ENCODE data around the gene ASB13. TPM values are rescaled to one million over a fixed set of nuclear protein-coding genes. Genes with fewer than 3 reads are reported as not detected.

Gene ASB13
- total and polyA plus RNA-seq, 9 donors: 8.0 to 14.0 (median 11.7) TPM

- no peaks in the 10 kb centered on the region for H3K36me3 ChIP-seq (ENCODE audit: control insufficient read depth, insufficient read depth, low read length)
- H3K27ac ChIP-seq (ENCODE audit: low read length): no peak overlapping the region
- peaks cover 7% of the 10 kb centered on the region for H3K4me1 ChIP-seq (ENCODE audit: control insufficient read depth, insufficient read depth, low read length)
- DNase-seq: no peak
- 54% methylated on average over 2 of the region's 8 CpGs for WGBS (ENCODE audit: insufficient coverage)
- no peaks in the 10 kb centered on the region for H3K27me3 ChIP-seq (ENCODE audit: control insufficient read depth, insufficient read depth, low read length)
- H3K9me3 ChIP-seq (replicated peaks; ENCODE audit: control insufficient read depth, low read depth, low read length): peaks cover 7% of the 10 kb centered on the region
- H3K4me3 ChIP-seq (ENCODE audit: low read length): no peak overlapping the region
Measured at GRCh38 chr10:5670662-5671375, 4.4 kb upstream of the ASB13 start.

DNA sequence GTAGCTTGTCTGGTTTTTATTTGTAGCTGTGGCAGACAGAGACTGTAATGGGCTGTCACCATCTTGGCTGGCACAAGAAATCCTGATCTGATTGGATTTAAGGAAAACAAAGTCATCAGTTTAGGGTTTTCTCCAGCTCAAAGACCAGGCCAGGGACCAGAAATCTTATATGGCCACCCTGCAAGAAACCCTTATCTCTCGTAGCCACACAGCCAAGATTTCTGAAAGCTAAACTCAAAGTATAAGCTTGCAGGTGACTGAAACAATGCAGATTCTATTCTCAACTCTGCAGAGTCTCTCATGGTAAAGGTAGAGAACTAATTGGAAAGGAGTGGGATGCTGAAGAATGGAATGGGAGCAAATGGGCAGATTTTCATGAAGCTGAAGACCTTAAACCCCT lies 3.2 kb upstream of the ASB13 start:
- no CpG with 5 or more reads among the region's 1 CpG for WGBS (ENCODE audit: insufficient coverage)

DNA sequence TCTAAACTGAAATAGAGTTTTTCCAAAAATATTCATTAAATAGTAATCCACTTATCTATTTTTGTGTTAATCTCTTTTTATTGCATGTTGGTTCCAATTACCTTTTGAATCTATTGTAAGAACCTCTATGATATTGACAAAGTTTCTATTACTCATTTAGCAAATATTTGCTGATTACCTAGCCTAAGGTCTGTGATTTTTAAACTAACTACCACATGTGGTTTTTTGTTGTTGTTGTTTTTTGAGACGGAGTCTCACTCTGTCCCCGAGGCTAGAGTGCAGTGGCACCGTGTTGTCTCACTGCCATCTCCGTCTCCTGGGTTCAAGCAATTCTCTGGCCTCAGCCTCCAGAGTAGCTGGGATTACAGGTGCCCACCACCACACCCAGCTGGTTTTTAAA lies 2.0 kb upstream of the ASB13 start:
- DNase-seq: no peak
- no CpG with 5 or more reads among the region's 4 CpGs for WGBS (ENCODE audit: insufficient coverage)
- Histone ChIP-seq H3K4me1 (ENCODE audit: control insufficient read depth, insufficient read depth, low read length) (peaks cover 8% of the 10 kb centered on the region), H3K27me3 (ENCODE audit: control insufficient read depth, insufficient read depth, low read length) (no peaks in the 10 kb centered on the region), H3K9me3 (replicated peaks; ENCODE audit: control insufficient read depth, low read depth, low read length) (peaks cover 6% of the 10 kb centered on the region), H3K27ac (ENCODE audit: low read length) (no peak overlapping the region), H3K36me3 (ENCODE audit: control insufficient read depth, insufficient read depth, low read length) (no peaks in the 10 kb centered on the region), H3K4me3 (ENCODE audit: low read length) (no peak overlapping the region)

More for the DNA sequence above, 3.2 kb upstream of the ASB13 start:
- no peaks in the 10 kb centered on the region for H3K27me3 ChIP-seq (ENCODE audit: control insufficient read depth, insufficient read depth, low read length)
- peaks cover 8% of the 10 kb centered on the region for H3K4me1 ChIP-seq (ENCODE audit: control insufficient read depth, insufficient read depth, low read length)
- no peak for DNase-seq
- peaks cover 7% of the 10 kb centered on the region for H3K9me3 ChIP-seq (replicated peaks; ENCODE audit: control insufficient read depth, low read depth, low read length)
- H3K27ac ChIP-seq (ENCODE audit: low read length): no peak overlapping the region
- no peak overlapping the region for H3K4me3 ChIP-seq (ENCODE audit: low read length)
- H3K36me3 ChIP-seq (ENCODE audit: control insufficient read depth, insufficient read depth, low read length): no peaks in the 10 kb centered on the region

- H3K4me3 ChIP-seq (ENCODE audit: low read length): peak overlapping the region; percentile 54
- H3K27ac ChIP-seq (ENCODE audit: low read length): no peak overlapping the region
- no peaks in the 10 kb centered on the region for H3K27me3 ChIP-seq (ENCODE audit: control insufficient read depth, insufficient read depth, low read length)
- no peaks in the 10 kb centered on the region for H3K9me3 ChIP-seq (replicated peaks; ENCODE audit: control insufficient read depth, low read depth, low read length)
- no peak for DNase-seq
- WGBS (ENCODE audit: insufficient coverage): 41% methylated on average over 10 of the region's 15 CpGs
- peaks cover 8% of the 10 kb centered on the region for H3K4me1 ChIP-seq (ENCODE audit: control insufficient read depth, insufficient read depth, low read length)
- H3K36me3 ChIP-seq (ENCODE audit: control insufficient read depth, insufficient read depth, low read length): no peaks in the 10 kb centered on the region
Measured at GRCh38 chr10:5666841-5667630, 641 bp upstream of the ASB13 start.

DNA sequence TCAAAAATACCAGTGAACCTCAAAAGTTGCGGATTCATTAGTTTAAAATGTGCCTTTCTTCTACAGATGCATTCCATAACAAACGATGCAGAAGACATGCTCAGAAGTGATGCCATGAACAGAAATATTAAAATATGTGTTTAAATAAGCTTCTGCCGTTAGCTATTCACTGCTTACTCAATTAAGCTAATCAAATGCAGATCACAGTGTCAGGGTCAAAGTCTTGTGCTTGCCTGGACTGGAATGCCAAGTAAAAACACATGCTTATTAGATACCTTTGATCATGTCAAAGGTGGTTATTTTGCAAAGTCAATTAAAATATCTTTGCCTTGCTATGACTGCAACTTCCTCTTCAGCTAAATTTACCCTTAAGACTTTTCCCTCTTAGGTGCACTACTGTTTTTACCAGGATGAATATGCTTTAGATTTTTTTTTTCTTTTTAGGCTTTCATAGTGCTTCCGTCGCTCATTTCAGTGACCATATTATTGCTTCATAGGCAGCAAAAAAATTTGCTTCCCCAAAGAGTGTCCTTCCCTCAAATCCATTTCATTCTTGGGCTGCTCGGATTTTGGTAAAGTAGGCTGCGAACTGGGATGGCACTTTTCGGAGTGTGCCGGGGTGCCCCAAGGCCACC lies 905 bp downstream of the ASB13 start:
- WGBS (ENCODE audit: insufficient coverage): 0% methylated on average over 2 of the region's 9 CpGs
- peaks cover 15% of the 10 kb centered on the region for H3K4me1 ChIP-seq (ENCODE audit: control insufficient read depth, insufficient read depth, low read length)
- no peaks in the 10 kb centered on the region for H3K27me3 ChIP-seq (ENCODE audit: control insufficient read depth, insufficient read depth, low read length)
- H3K36me3 ChIP-seq (ENCODE audit: control insufficient read depth, insufficient read depth, low read length): no peaks in the 10 kb centered on the region
- H3K27ac ChIP-seq (ENCODE audit: low read length): no peak overlapping the region
- no peaks in the 10 kb centered on the region for H3K9me3 ChIP-seq (replicated peaks; ENCODE audit: control insufficient read depth, low read depth, low read length)
- H3K4me3 ChIP-seq (ENCODE audit: low read length): peak overlapping the region; percentile 76
- no peak for DNase-seq

DNA sequence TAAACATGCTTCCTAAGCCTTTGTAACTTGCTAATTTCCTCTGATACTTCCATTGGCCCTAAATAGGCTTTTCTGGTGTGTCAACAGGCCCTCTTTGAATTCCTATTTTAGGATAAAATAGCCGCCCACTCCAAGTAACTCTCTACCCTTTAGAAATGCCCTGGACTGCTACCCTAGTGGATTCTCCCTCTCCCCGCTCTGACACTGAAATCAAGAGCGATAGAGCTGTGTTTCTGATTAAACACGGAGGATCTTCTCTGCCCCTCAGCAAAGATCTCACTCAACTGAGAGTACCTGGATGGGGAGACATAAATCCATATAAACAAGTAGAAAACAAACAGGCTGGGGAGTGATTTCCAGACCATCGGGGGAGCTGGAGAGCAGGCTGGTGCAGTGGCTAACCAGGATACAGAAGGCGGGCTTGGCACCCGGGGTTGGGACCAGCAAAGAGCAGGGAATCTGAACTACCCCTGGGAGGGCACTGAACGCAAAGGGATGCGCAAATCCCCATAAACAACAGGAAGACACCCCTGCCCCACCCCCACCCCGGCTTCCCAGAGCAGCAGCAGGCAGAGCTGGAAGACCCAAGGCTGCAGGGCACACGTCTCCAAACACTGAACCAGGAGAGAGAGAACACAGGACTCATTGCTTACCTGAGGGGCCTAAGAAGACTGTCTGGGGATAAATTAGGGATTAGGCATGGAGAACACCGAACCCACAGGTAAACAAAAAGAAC lies 2.5 kb downstream of the ASB13 start:
- H3K4me1 ChIP-seq (ENCODE audit: control insufficient read depth, insufficient read depth, low read length): peaks cover 15% of the 10 kb centered on the region
- no peak overlapping the region for H3K27ac ChIP-seq (ENCODE audit: low read length)
- no peak overlapping the region for H3K4me3 ChIP-seq (ENCODE audit: low read length)
- no peaks in the 10 kb centered on the region for H3K27me3 ChIP-seq (ENCODE audit: control insufficient read depth, insufficient read depth, low read length)
- no peaks in the 10 kb centered on the region for H3K36me3 ChIP-seq (ENCODE audit: control insufficient read depth, insufficient read depth, low read length)
- DNase-seq: no peak
- H3K9me3 ChIP-seq (replicated peaks; ENCODE audit: control insufficient read depth, low read depth, low read length): no peaks in the 10 kb centered on the region
- WGBS (ENCODE audit: insufficient coverage): 51% methylated on average over 4 of the region's 12 CpGs

DNA sequence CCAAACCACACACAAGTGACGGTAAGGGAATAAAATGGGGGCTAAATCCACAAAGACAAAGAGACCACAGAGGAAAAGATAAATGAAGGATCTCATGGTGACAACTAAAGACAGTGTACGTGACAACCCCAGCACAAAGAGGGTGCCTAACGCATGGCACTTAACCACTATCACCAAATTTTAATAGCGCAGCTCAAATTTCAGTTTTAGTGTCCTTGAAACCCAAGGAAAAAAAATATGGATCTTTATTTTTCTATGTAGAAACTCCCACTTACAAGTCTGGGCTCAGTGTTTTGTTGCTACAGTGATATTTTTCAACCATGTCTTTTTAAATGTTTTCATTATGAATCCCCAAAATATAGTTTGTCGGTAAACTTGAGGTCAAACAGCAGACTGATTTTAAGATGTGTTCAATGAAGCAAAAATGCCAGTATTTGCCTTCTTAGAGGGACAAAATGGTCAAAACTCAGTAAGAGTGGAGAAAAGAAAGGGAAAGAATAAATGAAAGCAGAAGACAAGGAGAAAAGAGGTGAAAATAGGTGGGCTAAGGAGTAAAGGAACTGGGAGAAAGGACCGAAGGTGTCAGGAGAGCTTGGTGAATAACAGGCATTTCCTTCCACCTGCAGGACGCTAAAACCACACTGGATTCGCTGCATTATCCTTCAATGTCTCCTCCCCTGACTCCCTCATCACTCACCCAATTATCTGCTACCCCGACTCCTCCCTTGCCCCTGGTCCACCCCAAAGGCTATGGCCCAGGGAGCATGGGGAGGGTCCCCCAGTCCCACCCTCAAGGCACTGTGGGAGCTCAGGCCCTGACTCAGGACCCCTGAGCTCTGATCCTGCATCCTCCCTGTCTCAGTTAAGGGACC lies 3.5 kb downstream of the ASB13 start:
- Histone ChIP-seq H3K27me3 (ENCODE audit: control insufficient read depth, insufficient read depth, low read length) (no peaks in the 10 kb centered on the region), H3K4me3 (ENCODE audit: low read length) (no peak overlapping the region), H3K9me3 (replicated peaks; ENCODE audit: control insufficient read depth, low read depth, low read length) (no peaks in the 10 kb centered on the region), H3K27ac (ENCODE audit: low read length) (no peak overlapping the region), H3K36me3 (ENCODE audit: control insufficient read depth, insufficient read depth, low read length) (no peaks in the 10 kb centered on the region), H3K4me1 (ENCODE audit: control insufficient read depth, insufficient read depth, low read length) (peaks cover 15% of the 10 kb centered on the region)
- WGBS (ENCODE audit: insufficient coverage): 67% methylated on average over 4 of the region's 9 CpGs
- no peak for DNase-seq

DNA sequence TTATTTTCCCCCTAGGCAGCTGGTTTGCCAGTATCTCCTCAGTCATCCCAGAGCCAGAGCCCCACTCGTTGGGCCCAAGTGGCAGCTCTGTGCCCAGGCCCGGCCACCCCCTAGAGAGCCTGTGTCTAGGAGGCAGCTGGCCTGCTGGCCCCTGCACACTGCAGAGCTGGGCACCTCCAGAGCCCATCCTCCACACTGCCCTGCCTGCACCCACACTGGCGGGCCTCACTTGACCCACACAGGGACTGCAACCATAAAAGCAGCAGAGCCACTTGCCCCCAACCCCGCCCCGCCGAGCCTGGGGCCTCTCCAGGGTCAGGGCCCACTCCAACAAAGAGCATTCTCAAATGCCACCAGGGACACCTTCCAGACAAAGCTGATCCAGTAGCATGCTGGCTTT lies 5.4 kb downstream of the ASB13 start:
- H3K27ac ChIP-seq (ENCODE audit: low read length): no peak overlapping the region
- no peak for DNase-seq

GRCh38 chr10:5659702-5660528 lies 6.5 kb downstream of the ASB13 start:
- H3K4me1 ChIP-seq (ENCODE audit: control insufficient read depth, insufficient read depth, low read length): peaks cover 7% of the 10 kb centered on the region
- no peak overlapping the region for H3K4me3 ChIP-seq (ENCODE audit: low read length)
- no peak for DNase-seq
- H3K27me3 ChIP-seq (ENCODE audit: control insufficient read depth, insufficient read depth, low read length): no peaks in the 10 kb centered on the region
- no peaks in the 10 kb centered on the region for H3K36me3 ChIP-seq (ENCODE audit: control insufficient read depth, insufficient read depth, low read length)
- no peaks in the 10 kb centered on the region for H3K9me3 ChIP-seq (replicated peaks; ENCODE audit: control insufficient read depth, low read depth, low read length)
- WGBS (ENCODE audit: insufficient coverage): 63% methylated on average over 14 of the region's 16 CpGs
- no peak overlapping the region for H3K27ac ChIP-seq (ENCODE audit: low read length)

More for the DNA sequence above, 5.4 kb downstream of the ASB13 start:
- Histone ChIP-seq H3K9me3 (replicated peaks; ENCODE audit: control insufficient read depth, low read depth, low read length) (no peaks in the 10 kb centered on the region), H3K27me3 (ENCODE audit: control insufficient read depth, insufficient read depth, low read length) (no peaks in the 10 kb centered on the region), H3K4me3 (ENCODE audit: low read length) (no peak overlapping the region), H3K36me3 (ENCODE audit: control insufficient read depth, insufficient read depth, low read length) (no peaks in the 10 kb centered on the region), H3K4me1 (ENCODE audit: control insufficient read depth, insufficient read depth, low read length) (peaks cover 11% of the 10 kb centered on the region)
- 69% methylated on average over 6 of the region's 6 CpGs for WGBS (ENCODE audit: insufficient coverage)
